Endothelial cell (in vitro differentiated cells): ENCODE data around the gene GPR62. TPM values are rescaled to one million over a fixed set of nuclear protein-coding genes. Genes with fewer than 3 reads are reported as not detected.

ENCODE experiments used
- DNase-seq: peaks from one replicate; pipeline ENCODE4 v3.0.0; 2021; ENCODE audit warnings: low spot score
- H3K27ac Mint-ChIP-seq: one replicate; pipeline ENCODE4 v1.8.0; 2021; ENCODE audit warnings: mixed read lengths, inconsistent platforms; ENCODE audit not compliant: unreplicated experiment
- H3K27me3 Mint-ChIP-seq: one replicate; pipeline ENCODE4 v1.8.0; 2021; ENCODE audit warnings: mild to moderate bottlenecking, moderate library complexity, mixed read lengths, inconsistent platforms; ENCODE audit not compliant: unreplicated experiment
- H3K36me3 Mint-ChIP-seq: one replicate; pipeline ENCODE4 v1.8.0; 2021; ENCODE audit warnings: mild to moderate bottlenecking, low read depth, mixed read lengths, inconsistent platforms; ENCODE audit not compliant: unreplicated experiment
- H3K4me1 Mint-ChIP-seq: one replicate; pipeline ENCODE4 v1.8.0; 2021; ENCODE audit warnings: mild to moderate bottlenecking, mixed read lengths, inconsistent platforms; ENCODE audit not compliant: unreplicated experiment
- H3K4me3 Mint-ChIP-seq: one replicate; pipeline ENCODE4 v1.8.0; 2021; ENCODE audit warnings: mild to moderate bottlenecking, mixed read lengths, inconsistent platforms; ENCODE audit not compliant: unreplicated experiment
- H3K9me3 Mint-ChIP-seq: one replicate; pipeline ENCODE4 v1.8.0; 2021; ENCODE audit warnings: mixed read lengths, inconsistent platforms; ENCODE audit not compliant: unreplicated experiment
- CTCF ChIP-seq: fragments of 200-600 bp; sonication (generic); IDR thresholded peaks from one replicate; pipeline ENCODE4 v1.5.0; 2021; ENCODE audit warnings: antibody characterized with exemption; ENCODE audit not compliant: unreplicated experiment
- long read RNA-seq: library from polyadenylated mRNA; unstranded; transcript quantifications from one replicate; pipeline ENCODE4 v2.0.0, GENCODE V29; 2020; ENCODE audit not compliant: unreplicated experiment
- total RNA-seq: library from RNA; stranded (reverse); fragmentation: NEBNext Ultra II Directional; extraction: Animal tissue kit (Norgen Biotek cat#: 25700); gene quantifications from one replicate; pipeline ENCODE4 v1.2.1, GENCODE V29; 2021; ENCODE audit not compliant: unreplicated experiment

GPR62 gene
- not detected for total RNA-seq
- long read RNA-seq: 0 reads

- no peak within 1 kb of the TSS for H3K4me3 Mint-ChIP-seq
- no peaks in the 10 kb centered on the region for H3K4me1 Mint-ChIP-seq
- peaks cover 4% of the 10 kb centered on the region for H3K36me3 Mint-ChIP-seq
- no peak for TF ChIP-seq CTCF
- H3K9me3 Mint-ChIP-seq: no peaks in the 10 kb centered on the region
- no peak for DNase-seq
- peak within 1 kb of the TSS; percentile 48 for H3K27ac Mint-ChIP-seq
- peaks cover 14% of the 10 kb centered on the region for H3K27me3 Mint-ChIP-seq
These were observed at the start of gene GPR62 for GRCh38 chr3:51955175-51955892. Gene GPR62 (plus strand): TSS chr3:51955381. CDS start chr3:51955653, 272 bp downstream.

GRCh38 chr3:51908026-51908425 is 47.2 kb upstream of the GPR62 start:
- no peak for DNase-seq
- Mint-ChIP-seq H3K4me1 (no peaks in the 10 kb centered on the region), H3K27ac (no peak overlapping the region), H3K4me3 (no peak overlapping the region), H3K27me3 (peaks cover 5% of the 10 kb centered on the region), H3K9me3 (no peaks in the 10 kb centered on the region), H3K36me3 (peaks cover 10% of the 10 kb centered on the region)
- TF ChIP-seq CTCF: no peak

GRCh38 chr3:51916418-51916817 is 38.8 kb upstream of the GPR62 start:
- no peaks in the 10 kb centered on the region for H3K4me1 Mint-ChIP-seq
- H3K27me3 Mint-ChIP-seq: peaks cover 2% of the 10 kb centered on the region
- H3K27ac Mint-ChIP-seq: no peak overlapping the region
- H3K36me3 Mint-ChIP-seq: no peaks in the 10 kb centered on the region
- DNase-seq: no peak
- H3K4me3 Mint-ChIP-seq: no peak overlapping the region
- no peaks in the 10 kb centered on the region for H3K9me3 Mint-ChIP-seq
- no peak for TF ChIP-seq CTCF

GRCh38 chr3:51921081-51921578 is 34.1 kb upstream of the GPR62 start:
- no peaks in the 10 kb centered on the region for H3K4me1 Mint-ChIP-seq
- no peak overlapping the region for H3K4me3 Mint-ChIP-seq
- H3K27ac Mint-ChIP-seq: no peak overlapping the region
- no peaks in the 10 kb centered on the region for H3K36me3 Mint-ChIP-seq
- peaks cover 2% of the 10 kb centered on the region for H3K27me3 Mint-ChIP-seq
- H3K9me3 Mint-ChIP-seq: no peaks in the 10 kb centered on the region
- no peak for DNase-seq
- no peak for TF ChIP-seq CTCF
